ENCODE results near the gene CRYBG1. TPM values are rescaled to one million over a fixed set of nuclear protein-coding genes. Genes with fewer than 3 reads are reported as not detected.

The CRYBG1 gene
- total and polyA plus RNA-seq, 2 donors (not counting 3 experiments of a cell fraction or from before 2014, with no cell fraction given): 4.1 to 30.1 TPM

DNA sequence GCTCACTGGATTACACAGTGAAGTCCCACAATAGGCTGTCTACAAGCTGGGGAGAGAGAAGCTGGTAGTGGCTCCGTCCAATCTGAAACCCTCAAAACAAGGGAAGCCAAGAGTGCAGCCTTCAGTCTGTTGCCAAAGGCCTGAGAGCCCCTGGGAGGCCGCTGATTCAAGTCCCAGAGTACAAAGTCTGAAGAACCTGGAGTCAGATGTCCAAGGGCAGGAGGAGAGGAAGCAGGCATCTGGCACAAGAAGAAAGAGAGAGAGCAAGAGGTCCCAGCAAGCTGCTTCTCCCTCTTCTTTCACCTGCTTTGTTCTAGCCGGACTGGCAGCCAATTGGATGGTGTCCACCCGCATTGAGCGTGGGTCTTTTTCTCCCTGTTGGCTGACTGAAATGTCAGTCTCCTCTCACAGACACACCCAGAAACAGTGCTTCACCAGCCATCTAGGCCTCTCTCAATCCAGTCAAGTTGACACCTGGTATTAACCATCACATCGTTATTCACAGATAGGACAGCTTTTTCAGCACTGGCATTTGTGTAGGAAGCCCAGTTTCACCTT, 51.2 kb downstream of the CRYBG1 start:
- Histone ChIP-seq H3K79me2 (ENCODE audit: control insufficient read depth, insufficient read depth, low read length) (no peaks in the 10 kb centered on the region), H3K4me2 (ENCODE audit: insufficient read depth, low read length) (no peak overlapping the region), H2AFZ (ENCODE audit: low read depth, low read length) (no peak overlapping the region), H3K27ac (ENCODE audit: insufficient read depth, low read depth, low read length) (no peak overlapping the region), H3K4me3 (replicated peaks in 1 of 3; ENCODE audit: insufficient read depth in 1 of 3, low read depth in 1 of 3, low read length in 3 of 3) (no peak overlapping the region), H3K27me3 (ENCODE audit: control insufficient read depth in 2 of 2, insufficient read depth in 2 of 2, low read length in 2 of 2) (peaks cover 0 to 2% of the 10 kb centered on the region in 2 experiments), H3K9me3 (replicated peaks; ENCODE audit: control insufficient read depth, insufficient read depth, low read length) (no peaks in the 10 kb centered on the region), H3K9ac (replicated peaks; ENCODE audit: extremely low read depth, insufficient read depth, low read length) (no peak overlapping the region), H3K36me3 (ENCODE audit: control insufficient read depth in 2 of 2, extremely low read depth in 1 of 2, insufficient read depth in 2 of 2, low read length in 2 of 2) (no peaks in the 10 kb centered on the region), H3K9me1 (replicated peaks; ENCODE audit: control insufficient read depth, extremely low read depth, insufficient read depth, low read length) (no peaks in the 10 kb centered on the region), H3K4me1 (ENCODE audit: control insufficient read depth, extremely low read depth, insufficient read depth, low read length) (no peaks in the 10 kb centered on the region), H4K20me1 (replicated peaks; ENCODE audit: control insufficient read depth, extremely low read depth, insufficient read depth, low read length) (no peaks in the 10 kb centered on the region)
- no TSS peak for BruUV-seq (replicated peaks)
- FAIRE-seq (no peak), DNase-seq (ENCODE audit: low read depth, low spot score) (no peak)
- intact Hi-C loops (cut with micrococcal nuclease) (no loop called here), dilution Hi-C loops (cut with MboI; ENCODE audit: extremely low pct_ligation_motif_present, low sequenced_read_pairs) (no loop called here)
- TF ChIP-seq POLR2AphosphoS5 (IDR thresholded peaks at IDR 0.05; ENCODE audit: insufficient read depth, low read depth, low read length) (no peak), MYC (IDR thresholded peaks at IDR 0.05; ENCODE audit: low read depth, low read length) (no peak), MAX (IDR thresholded peaks at IDR 0.05; ENCODE audit: insufficient read depth, insufficient read length) (no peak), GATA2 (IDR thresholded peaks at IDR 0.05; ENCODE audit: insufficient read depth, insufficient read length, low read depth, low read length) (no peak), POLR2A (IDR thresholded peaks at IDR 0.05; ENCODE audit: low read depth, low read length) (no peak), JUN (IDR thresholded peaks at IDR 0.05; ENCODE audit: borderline replicate concordance, insufficient read depth, insufficient read length, low read depth) (no peak), FOS (IDR thresholded peaks at IDR 0.05; ENCODE audit: borderline replicate concordance, insufficient read depth, low read length) (no peak)
- POLR2A ChIA-PET: no interaction called here
- CTCF ChIA-PET: interaction anchor here (1.1 kb wide), 1 partner anchor 61 kb away, joined by 3 read pairs; no protein-coding TSS in a partner anchor

DNA sequence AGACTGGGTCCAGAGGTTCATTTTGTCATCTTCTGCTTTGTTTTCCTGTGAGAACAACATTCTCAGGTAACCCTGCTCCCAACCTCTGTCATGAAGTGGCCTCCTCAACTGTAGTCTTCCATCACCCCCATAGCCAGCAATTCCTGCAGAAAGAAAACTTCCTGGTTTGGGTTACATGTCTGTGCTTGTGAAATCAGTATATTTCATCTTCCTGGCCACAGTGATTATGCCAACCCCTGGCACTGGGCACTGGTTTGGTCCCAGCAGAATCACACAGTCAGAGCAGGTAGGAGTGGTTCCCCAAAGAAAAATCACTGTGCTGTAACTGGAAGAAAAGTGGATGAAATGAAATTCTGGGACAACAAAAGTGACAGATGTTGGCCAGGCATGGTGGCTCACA, 52.5 kb downstream of the CRYBG1 start:
- no peak overlapping the region for H3K4me3 ChIP-seq (replicated peaks in 1 of 3; ENCODE audit: insufficient read depth in 1 of 3, low read depth in 1 of 3, low read length in 3 of 3)
- no peak overlapping the region for H3K9ac ChIP-seq (replicated peaks; ENCODE audit: extremely low read depth, insufficient read depth, low read length)
- no peaks in the 10 kb centered on the region for H3K9me3 ChIP-seq (replicated peaks; ENCODE audit: control insufficient read depth, insufficient read depth, low read length)
- DNase-seq (ENCODE audit: low read depth, low spot score) (no peak), FAIRE-seq (no peak)
- TF ChIP-seq GATA2 (IDR thresholded peaks at IDR 0.05; ENCODE audit: insufficient read depth, insufficient read length, low read depth, low read length) (no peak), EZH2 (IDR thresholded peaks at IDR 0.05; ENCODE audit: borderline replicate concordance, low read depth, low read length, severe bottlenecking) (no peak), CTCF (IDR thresholded peaks at IDR 0.05; ENCODE audit: extremely low read depth in 1 of 2, insufficient read depth in 1 of 2, low read depth in 1 of 2, low read length in 2 of 2) (no peak), MAX (IDR thresholded peaks at IDR 0.05; ENCODE audit: insufficient read depth, insufficient read length) (no peak), POLR2AphosphoS5 (IDR thresholded peaks at IDR 0.05; ENCODE audit: insufficient read depth, low read depth, low read length) (no peak), FOS (IDR thresholded peaks at IDR 0.05; ENCODE audit: borderline replicate concordance, insufficient read depth, low read length) (no peak), JUN (IDR thresholded peaks at IDR 0.05; ENCODE audit: borderline replicate concordance, insufficient read depth, insufficient read length, low read depth) (no peak), POLR2A (IDR thresholded peaks at IDR 0.05; ENCODE audit: low read depth, low read length) (no peak), MYC (IDR thresholded peaks at IDR 0.05; ENCODE audit: low read depth, low read length) (no peak)
- H2AFZ ChIP-seq (ENCODE audit: low read depth, low read length): no peak overlapping the region
- peaks cover 0 to 2% of the 10 kb centered on the region in 2 experiments for H3K27me3 ChIP-seq (ENCODE audit: control insufficient read depth in 2 of 2, insufficient read depth in 2 of 2, low read length in 2 of 2)
- H4K20me1 ChIP-seq (replicated peaks; ENCODE audit: control insufficient read depth, extremely low read depth, insufficient read depth, low read length): no peaks in the 10 kb centered on the region
- ChIA-PET POLR2A (no interaction called here), CTCF (no interaction called here)
- H3K27ac ChIP-seq (ENCODE audit: insufficient read depth, low read depth, low read length): no peak overlapping the region
- no peaks in the 10 kb centered on the region for H3K79me2 ChIP-seq (ENCODE audit: control insufficient read depth, insufficient read depth, low read length)
- no peaks in the 10 kb centered on the region for H3K36me3 ChIP-seq (ENCODE audit: control insufficient read depth in 2 of 2, extremely low read depth in 1 of 2, insufficient read depth in 2 of 2, low read length in 2 of 2)
- H3K9me1 ChIP-seq (replicated peaks; ENCODE audit: control insufficient read depth, extremely low read depth, insufficient read depth, low read length): no peaks in the 10 kb centered on the region
- H3K4me2 ChIP-seq (ENCODE audit: insufficient read depth, low read length): no peak overlapping the region
- H3K4me1 ChIP-seq (ENCODE audit: control insufficient read depth, extremely low read depth, insufficient read depth, low read length): no peaks in the 10 kb centered on the region
- no TSS peak for BruUV-seq (replicated peaks)
- dilution Hi-C loops (cut with MboI; ENCODE audit: extremely low pct_ligation_motif_present, low sequenced_read_pairs): no loop called here
- intact Hi-C loops (cut with micrococcal nuclease): no loop called here
